ENCODE results near the gene MTA1. TPM values are rescaled to one million over a fixed set of nuclear protein-coding genes. Genes with fewer than 3 reads are reported as not detected.

MTA1 gene
- polyA plus RNA-seq, 2 donors = 37.4 to 70.4 TPM

DNA sequence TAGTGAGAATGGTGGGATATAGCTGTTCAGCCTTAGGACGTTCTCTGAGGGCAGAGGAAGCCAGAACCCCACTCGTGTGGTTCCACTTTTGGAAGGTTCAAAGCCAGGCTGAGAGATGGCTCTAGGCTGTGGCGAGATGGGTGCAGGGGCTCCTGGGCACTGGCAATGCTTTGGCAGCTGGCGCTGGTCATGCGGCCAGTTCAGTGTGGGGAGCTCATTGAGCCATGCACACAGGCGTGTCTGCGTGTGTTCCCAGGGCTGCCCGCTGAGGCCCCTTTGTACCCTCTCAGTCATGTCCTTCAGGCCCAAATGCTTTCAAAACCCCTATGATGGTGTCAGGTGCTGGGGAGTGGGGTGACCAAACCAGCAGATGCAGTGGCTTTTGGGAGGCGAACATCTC is 19.6 kb upstream of the MTA1 start:
- H3K27ac ChIP-seq (ENCODE audit: low read depth in 2 of 2, low read length in 1 of 2) = no peak overlapping the region
- H3K27me3 ChIP-seq (ENCODE audit: control insufficient read depth in 1 of 2, insufficient read depth in 2 of 2, low read length in 2 of 2) = no peaks in the 10 kb centered on the region
- H3K9me3 ChIP-seq (ENCODE audit: control insufficient read depth in 2 of 2, insufficient read depth in 1 of 2, low read depth in 1 of 2, low read length in 1 of 2) = peaks cover 0 to 14% of the 10 kb centered on the region in 2 donors
- WGBS, 2 donors = 94 to 98% methylated on average over 9 of the region's 9 CpGs
- H3K4me1 ChIP-seq (ENCODE audit: control insufficient read depth in 2 of 2, insufficient read depth in 2 of 2, low read length in 1 of 2) = peaks cover 0 to 19% of the 10 kb centered on the region in 2 donors
- peaks cover 3 to 5% of the 10 kb centered on the region in 2 donors for H3K36me3 ChIP-seq (ENCODE audit: control insufficient read depth in 2 of 2, insufficient read depth in 2 of 2, low read length in 1 of 2)
- no peak overlapping the region for H3K4me3 ChIP-seq (ENCODE audit: low read depth in 1 of 2, low read length in 2 of 2)

DNA sequence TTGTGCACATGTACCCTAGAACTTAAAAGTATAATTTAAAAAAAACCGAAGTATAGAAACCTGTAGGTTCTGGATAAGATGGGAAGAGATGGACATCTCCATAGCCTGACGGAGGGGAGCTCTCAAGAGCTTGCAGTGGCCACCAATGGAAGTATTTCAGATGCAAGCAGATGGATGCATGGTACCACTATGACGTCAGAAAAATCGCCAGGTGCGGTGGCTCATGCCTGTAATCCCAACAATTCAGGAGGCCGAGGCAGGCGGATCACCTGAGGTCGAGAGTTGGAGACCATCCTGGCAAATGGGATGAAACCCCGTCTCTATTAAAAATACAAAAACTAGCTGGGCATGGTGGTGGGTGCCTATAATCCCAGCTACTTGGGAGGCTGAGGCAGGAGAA is 17.9 kb upstream of the MTA1 start:
- peaks cover 3 to 5% of the 10 kb centered on the region in 2 donors for H3K36me3 ChIP-seq (ENCODE audit: control insufficient read depth in 2 of 2, insufficient read depth in 2 of 2, low read length in 1 of 2)
- 96 to 97% methylated on average over 9 of the region's 9 CpGs for WGBS, 2 donors

DNA sequence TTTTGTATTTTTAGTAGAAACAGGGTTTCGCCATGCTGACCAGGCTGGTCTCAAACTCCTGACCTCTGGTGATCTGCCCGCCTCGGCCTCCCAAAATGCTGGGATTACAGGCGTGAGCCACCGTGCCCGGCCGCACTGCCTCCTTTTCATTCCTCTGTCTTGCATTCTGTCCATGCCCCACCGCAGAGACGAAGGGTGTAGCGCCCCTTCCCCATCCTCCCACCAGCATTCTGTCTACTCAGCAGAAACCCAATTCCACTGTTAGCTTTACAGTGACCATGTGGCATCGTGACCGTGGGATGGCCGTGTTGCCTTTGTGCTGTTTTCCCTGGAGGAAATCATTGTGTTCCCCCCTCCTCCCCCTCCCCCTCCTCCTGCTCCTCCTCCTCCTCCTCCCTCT is 11.0 kb upstream of the MTA1 start:
- no peaks in the 10 kb centered on the region for H3K36me3 ChIP-seq (ENCODE audit: control insufficient read depth in 2 of 2, insufficient read depth in 2 of 2, low read length in 1 of 2)
- H3K27ac ChIP-seq (ENCODE audit: low read depth in 2 of 2, low read length in 1 of 2) = no peak overlapping the region
- peaks cover 0 to 3% of the 10 kb centered on the region in 2 donors for H3K27me3 ChIP-seq (ENCODE audit: control insufficient read depth in 1 of 2, insufficient read depth in 2 of 2, low read length in 2 of 2)
- WGBS, 2 donors = 86 to 89% methylated on average over 13 of the region's 13 CpGs
- H3K9me3 ChIP-seq (ENCODE audit: control insufficient read depth in 2 of 2, insufficient read depth in 1 of 2, low read depth in 1 of 2, low read length in 1 of 2) = peaks cover 0 to 4% of the 10 kb centered on the region in 2 donors
- no peak overlapping the region for H3K4me3 ChIP-seq (ENCODE audit: low read depth in 1 of 2, low read length in 2 of 2)
- peaks cover 4 to 8% of the 10 kb centered on the region in 2 donors for H3K4me1 ChIP-seq (ENCODE audit: control insufficient read depth in 2 of 2, insufficient read depth in 2 of 2, low read length in 1 of 2)

More for the DNA sequence above, 17.9 kb upstream of the MTA1 start:
- Histone ChIP-seq H3K27ac (ENCODE audit: low read depth in 2 of 2, low read length in 1 of 2) (no peak overlapping the region), H3K4me3 (ENCODE audit: low read depth in 1 of 2, low read length in 2 of 2) (no peak overlapping the region), H3K9me3 (ENCODE audit: control insufficient read depth in 2 of 2, insufficient read depth in 1 of 2, low read depth in 1 of 2, low read length in 1 of 2) (peaks cover 0 to 14% of the 10 kb centered on the region in 2 donors), H3K4me1 (ENCODE audit: control insufficient read depth in 2 of 2, insufficient read depth in 2 of 2, low read length in 1 of 2) (peaks cover 0 to 18% of the 10 kb centered on the region in 2 donors), H3K27me3 (ENCODE audit: control insufficient read depth in 1 of 2, insufficient read depth in 2 of 2, low read length in 2 of 2) (no peaks in the 10 kb centered on the region)

DNA sequence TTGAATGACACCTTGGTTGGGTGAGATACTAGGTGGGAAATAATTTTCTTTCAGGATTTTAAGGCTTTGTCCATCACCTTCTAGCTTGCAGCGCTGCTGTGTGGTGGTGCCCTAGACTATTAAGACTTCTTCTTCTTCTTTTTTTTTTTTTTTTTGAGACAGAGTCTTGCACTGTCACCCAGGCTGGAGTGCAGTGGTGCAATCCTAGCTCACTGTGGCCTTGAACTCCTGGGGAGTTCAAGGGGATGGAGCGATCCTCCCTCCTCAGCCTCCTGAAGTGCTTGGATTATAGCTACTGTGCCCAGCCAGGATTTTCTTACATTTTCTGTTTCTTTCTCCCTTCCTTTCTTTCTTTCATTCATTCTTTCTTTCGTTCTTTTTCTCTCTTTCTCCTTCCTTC is 10.3 kb upstream of the MTA1 start:
- no peaks in the 10 kb centered on the region for H3K36me3 ChIP-seq (ENCODE audit: control insufficient read depth in 2 of 2, insufficient read depth in 2 of 2, low read length in 1 of 2)
- peaks cover 4 to 8% of the 10 kb centered on the region in 2 donors for H3K4me1 ChIP-seq (ENCODE audit: control insufficient read depth in 2 of 2, insufficient read depth in 2 of 2, low read length in 1 of 2)
- no peak overlapping the region for H3K4me3 ChIP-seq (ENCODE audit: low read depth in 1 of 2, low read length in 2 of 2)
- WGBS, 2 donors = 90 to 91% methylated on average over 3 of the region's 3 CpGs
- no peaks in the 10 kb centered on the region for H3K9me3 ChIP-seq (ENCODE audit: control insufficient read depth in 2 of 2, insufficient read depth in 1 of 2, low read depth in 1 of 2, low read length in 1 of 2)
- no peak overlapping the region for H3K27ac ChIP-seq (ENCODE audit: low read depth in 2 of 2, low read length in 1 of 2)
- H3K27me3 ChIP-seq (ENCODE audit: control insufficient read depth in 1 of 2, insufficient read depth in 2 of 2, low read length in 2 of 2) = peaks cover 0 to 3% of the 10 kb centered on the region in 2 donors

DNA sequence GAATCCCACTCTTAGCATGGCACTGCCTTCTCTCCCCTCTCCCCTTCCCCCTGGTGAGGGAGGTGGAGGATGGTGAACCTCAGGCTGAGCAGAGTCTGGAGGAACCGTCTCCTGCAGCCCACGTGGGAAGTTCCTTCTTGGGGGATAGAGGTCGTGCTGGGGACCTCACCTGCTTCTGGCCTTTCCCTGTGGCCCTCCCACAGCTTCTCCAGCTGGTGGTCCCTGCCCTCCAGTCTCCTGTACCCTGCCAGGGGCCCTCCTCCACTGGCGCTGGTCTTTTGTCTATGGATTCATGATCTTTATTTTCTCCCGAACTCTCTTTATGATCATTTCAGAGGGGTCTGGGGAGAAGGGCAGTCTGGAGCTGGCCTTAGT is 9.0 kb upstream of the MTA1 start:
- no peaks in the 10 kb centered on the region for H3K36me3 ChIP-seq (ENCODE audit: control insufficient read depth in 2 of 2, insufficient read depth in 2 of 2, low read length in 1 of 2)
- H3K4me1 ChIP-seq (ENCODE audit: control insufficient read depth in 2 of 2, insufficient read depth in 2 of 2, low read length in 1 of 2) = peaks cover 6 to 11% of the 10 kb centered on the region in 2 donors
- WGBS, 2 donors = 51 to 53% methylated on average over 5 of the region's 5 CpGs
- no peaks in the 10 kb centered on the region for H3K9me3 ChIP-seq (ENCODE audit: control insufficient read depth in 2 of 2, insufficient read depth in 1 of 2, low read depth in 1 of 2, low read length in 1 of 2)
- H3K4me3 ChIP-seq (ENCODE audit: low read depth in 1 of 2, low read length in 2 of 2) = peak overlapping the region in 1 of 2 donors; percentile 9
- peaks cover 0 to 3% of the 10 kb centered on the region in 2 donors for H3K27me3 ChIP-seq (ENCODE audit: control insufficient read depth in 1 of 2, insufficient read depth in 2 of 2, low read length in 2 of 2)
- H3K27ac ChIP-seq (ENCODE audit: low read depth in 2 of 2, low read length in 1 of 2) = no peak overlapping the region

DNA sequence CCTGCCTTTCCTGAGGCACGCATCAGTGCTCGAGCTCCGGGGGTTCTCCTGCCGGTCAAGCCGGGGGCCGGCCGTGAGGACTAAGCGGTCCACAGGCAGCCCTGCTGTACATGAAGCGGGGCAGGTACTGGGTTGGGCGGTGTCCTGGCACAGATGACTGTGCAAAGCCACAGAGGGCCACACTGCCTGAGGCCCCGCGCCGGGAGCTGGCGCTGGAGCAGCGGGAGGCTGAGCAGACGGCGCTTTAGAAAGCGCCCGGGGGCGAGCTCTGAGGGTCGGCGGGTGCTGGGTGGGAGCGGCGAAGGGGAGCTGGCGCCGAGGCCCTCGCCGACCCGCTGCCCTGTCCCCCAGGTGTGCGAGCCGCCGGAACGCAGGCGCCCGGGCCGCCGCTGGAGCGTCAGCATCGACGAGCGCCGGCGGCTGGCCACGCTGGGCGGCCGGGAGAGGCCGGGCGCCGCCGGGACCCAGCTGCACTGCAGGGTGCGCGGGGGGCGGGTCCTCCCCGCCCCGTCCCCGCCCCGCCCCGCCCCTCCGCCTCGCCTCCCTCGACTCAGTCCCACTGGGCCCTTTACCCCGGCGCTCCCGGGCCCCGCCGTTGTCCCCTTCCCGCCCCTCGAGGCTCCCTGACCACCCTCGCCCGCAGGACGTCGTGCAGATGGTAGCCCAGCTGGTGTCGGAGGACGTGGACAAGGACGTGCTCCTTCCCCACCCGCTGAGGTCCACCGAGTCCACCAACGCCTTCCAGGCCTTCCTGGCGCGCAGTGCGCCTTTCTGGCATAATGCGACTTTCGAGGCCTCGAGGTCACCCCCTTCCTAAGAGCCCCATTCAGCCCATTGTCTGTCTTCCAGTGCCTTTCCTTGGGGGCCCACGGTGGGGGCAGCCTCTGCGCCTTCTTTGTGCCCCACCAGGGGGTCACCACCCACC is 8.3 kb upstream of the MTA1 start:
- peaks cover 6 to 11% of the 10 kb centered on the region in 2 donors for H3K4me1 ChIP-seq (ENCODE audit: control insufficient read depth in 2 of 2, insufficient read depth in 2 of 2, low read length in 1 of 2)
- peaks cover 0 to 3% of the 10 kb centered on the region in 2 donors for H3K27me3 ChIP-seq (ENCODE audit: control insufficient read depth in 1 of 2, insufficient read depth in 2 of 2, low read length in 2 of 2)
- H3K27ac ChIP-seq (ENCODE audit: low read depth in 2 of 2, low read length in 1 of 2) = no peak overlapping the region
- WGBS, 2 donors = 8 to 12% methylated on average over 55 to 86 of the region's 86 CpGs
- no peaks in the 10 kb centered on the region for H3K36me3 ChIP-seq (ENCODE audit: control insufficient read depth in 2 of 2, insufficient read depth in 2 of 2, low read length in 1 of 2)
- H3K4me3 ChIP-seq (ENCODE audit: low read depth in 1 of 2, low read length in 2 of 2) = peak overlapping the region; percentile 9 to 19
- H3K9me3 ChIP-seq (ENCODE audit: control insufficient read depth in 2 of 2, insufficient read depth in 1 of 2, low read depth in 1 of 2, low read length in 1 of 2) = no peaks in the 10 kb centered on the region

DNA sequence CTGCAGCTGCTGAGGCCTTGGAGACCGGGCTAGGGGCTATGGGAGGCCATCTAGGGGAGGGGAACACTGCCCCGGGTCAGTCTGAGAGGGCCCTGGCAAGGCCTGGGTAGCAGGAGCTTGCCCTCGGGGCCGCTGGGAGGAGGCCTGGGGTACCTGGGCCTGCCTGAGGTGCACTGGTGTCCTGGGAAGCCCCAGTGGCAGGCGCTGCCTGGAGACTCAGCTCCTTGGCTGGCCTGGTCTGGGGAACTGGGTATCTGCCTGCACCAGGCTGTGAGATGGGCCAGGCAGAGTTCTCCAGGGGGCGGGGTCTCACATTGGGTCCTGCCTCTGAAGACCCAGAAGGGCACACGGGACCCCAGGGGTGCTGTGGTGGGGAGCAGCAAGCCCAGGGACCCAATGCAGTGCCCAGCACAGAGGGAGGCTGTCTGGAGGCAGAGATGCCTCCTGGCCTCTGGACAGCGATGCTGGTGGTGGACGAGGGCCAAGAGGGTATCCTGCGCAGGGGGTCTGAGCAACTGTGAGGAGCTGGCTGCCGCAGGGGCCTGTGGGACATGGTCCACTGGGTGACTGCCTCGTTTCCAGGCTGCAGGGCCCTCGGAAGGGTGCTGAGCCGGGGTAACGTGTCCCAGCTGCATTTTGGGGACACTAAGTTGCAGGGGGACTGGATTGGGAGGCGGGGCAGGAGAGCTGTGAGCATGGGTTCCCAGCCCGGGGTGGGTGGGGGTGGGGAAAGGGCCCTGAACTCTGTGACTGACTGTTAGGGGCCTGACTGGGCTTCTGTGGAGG is 7.4 kb upstream of the MTA1 start:
- Histone ChIP-seq H3K4me1 (ENCODE audit: control insufficient read depth in 2 of 2, insufficient read depth in 2 of 2, low read length in 1 of 2) (peaks cover 6 to 11% of the 10 kb centered on the region in 2 donors), H3K27me3 (ENCODE audit: control insufficient read depth in 1 of 2, insufficient read depth in 2 of 2, low read length in 2 of 2) (peaks cover 0 to 3% of the 10 kb centered on the region in 2 donors), H3K4me3 (ENCODE audit: low read depth in 1 of 2, low read length in 2 of 2) (no peak overlapping the region), H3K27ac (ENCODE audit: low read depth in 2 of 2, low read length in 1 of 2) (no peak overlapping the region), H3K36me3 (ENCODE audit: control insufficient read depth in 2 of 2, insufficient read depth in 2 of 2, low read length in 1 of 2) (no peaks in the 10 kb centered on the region), H3K9me3 (ENCODE audit: control insufficient read depth in 2 of 2, insufficient read depth in 1 of 2, low read depth in 1 of 2, low read length in 1 of 2) (no peaks in the 10 kb centered on the region)
- WGBS, 2 donors = 72 to 73% methylated on average over 17 of the region's 17 CpGs

DNA sequence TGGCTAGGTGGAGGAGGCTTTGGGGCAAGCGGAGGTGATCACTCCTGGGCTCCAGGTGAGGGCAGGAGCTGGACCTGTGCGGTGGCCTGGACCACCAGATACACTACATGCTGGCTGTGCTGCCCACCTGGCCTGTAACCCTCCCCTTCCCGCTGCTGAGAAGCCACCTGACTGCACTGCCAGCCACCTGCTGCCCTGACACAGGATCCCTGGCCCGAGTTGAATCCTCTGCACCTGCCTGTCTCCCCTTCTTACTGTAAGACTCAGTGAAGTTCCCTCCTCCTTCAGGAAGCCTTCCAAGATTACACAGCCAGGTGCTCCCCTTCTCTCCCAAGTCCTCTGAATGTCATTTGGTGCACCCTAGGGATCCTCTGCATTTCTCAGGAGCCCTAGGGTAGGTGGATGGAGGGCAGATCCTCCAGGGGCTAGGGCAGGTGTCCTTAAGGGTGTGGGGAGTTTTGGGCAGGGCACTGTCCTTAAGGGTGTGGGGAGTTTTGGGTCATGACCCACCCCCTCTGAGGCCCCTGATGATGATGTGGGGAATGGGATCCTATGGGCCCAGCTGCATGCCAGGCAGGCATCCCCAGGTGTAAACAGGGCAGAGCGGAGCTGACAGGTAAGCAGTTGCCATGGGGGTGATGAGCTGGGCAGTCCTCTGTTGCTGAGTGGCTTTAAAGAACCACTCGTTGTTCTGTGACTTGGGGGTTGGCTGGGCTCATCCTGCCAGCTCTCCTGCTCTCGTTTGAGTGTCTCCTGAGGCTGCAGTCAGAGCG is 6.7 kb upstream of the MTA1 start:
- Histone ChIP-seq H3K4me3 (ENCODE audit: low read depth in 1 of 2, low read length in 2 of 2) (no peak overlapping the region), H3K4me1 (ENCODE audit: control insufficient read depth in 2 of 2, insufficient read depth in 2 of 2, low read length in 1 of 2) (peaks cover 6 to 11% of the 10 kb centered on the region in 2 donors), H3K9me3 (ENCODE audit: control insufficient read depth in 2 of 2, insufficient read depth in 1 of 2, low read depth in 1 of 2, low read length in 1 of 2) (peaks cover 0 to 2% of the 10 kb centered on the region in 2 donors), H3K36me3 (ENCODE audit: control insufficient read depth in 2 of 2, insufficient read depth in 2 of 2, low read length in 1 of 2) (no peaks in the 10 kb centered on the region), H3K27ac (ENCODE audit: low read depth in 2 of 2, low read length in 1 of 2) (no peak overlapping the region), H3K27me3 (ENCODE audit: control insufficient read depth in 1 of 2, insufficient read depth in 2 of 2, low read length in 2 of 2) (peaks cover 0 to 3% of the 10 kb centered on the region in 2 donors)
- 78 to 84% methylated on average over 8 of the region's 8 CpGs for WGBS, 2 donors

DNA sequence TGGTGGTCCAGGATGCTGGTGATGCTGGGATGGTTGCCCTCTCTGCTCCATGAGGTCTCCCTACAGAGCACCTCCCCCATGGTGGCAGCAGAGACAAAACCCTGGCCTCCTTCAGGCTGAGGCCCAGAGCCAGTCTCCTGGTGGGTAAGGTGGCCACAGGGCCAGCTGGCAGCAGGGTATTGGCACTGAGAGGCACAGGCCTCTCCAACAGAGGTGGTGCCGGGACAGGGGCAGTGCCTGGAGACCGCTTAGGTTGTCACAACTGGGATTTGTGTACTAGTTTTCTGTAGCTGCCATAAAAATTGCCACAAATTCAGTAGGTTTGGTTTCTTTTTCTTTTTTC is 6.1 kb upstream of the MTA1 start:
- peaks cover 0 to 2% of the 10 kb centered on the region in 2 donors for H3K9me3 ChIP-seq (ENCODE audit: control insufficient read depth in 2 of 2, insufficient read depth in 1 of 2, low read depth in 1 of 2, low read length in 1 of 2)
- no peaks in the 10 kb centered on the region for H3K36me3 ChIP-seq (ENCODE audit: control insufficient read depth in 2 of 2, insufficient read depth in 2 of 2, low read length in 1 of 2)
- WGBS, 2 donors = 89 to 93% methylated on average over 2 of the region's 2 CpGs
- no peak overlapping the region for H3K27ac ChIP-seq (ENCODE audit: low read depth in 2 of 2, low read length in 1 of 2)
- H3K4me1 ChIP-seq (ENCODE audit: control insufficient read depth in 2 of 2, insufficient read depth in 2 of 2, low read length in 1 of 2) = peaks cover 9 to 11% of the 10 kb centered on the region in 2 donors
- H3K27me3 ChIP-seq (ENCODE audit: control insufficient read depth in 1 of 2, insufficient read depth in 2 of 2, low read length in 2 of 2) = peaks cover 0 to 3% of the 10 kb centered on the region in 2 donors
- no peak overlapping the region for H3K4me3 ChIP-seq (ENCODE audit: low read depth in 1 of 2, low read length in 2 of 2)

Data from esophagus (tissue), 2 donors.